ENCODE data around the gene FKBP5.
A peak's percentile ranks its signal among the peaks of the same experiment; 100 is the strongest.

- TF ChIP-seq CTCF (IDR thresholded peaks at IDR 0.05; ENCODE audit: extremely low read depth in 1 of 2, insufficient read depth in 1 of 2, low read depth in 1 of 2, low read length in 2 of 2) (no peak), FOS (IDR thresholded peaks at IDR 0.05; ENCODE audit: borderline replicate concordance, insufficient read depth, low read length) (no peak), POLR2A (IDR thresholded peaks at IDR 0.05; ENCODE audit: low read depth, low read length) (no peak), POLR2AphosphoS5 (IDR thresholded peaks at IDR 0.05; ENCODE audit: insufficient read depth, low read depth, low read length) (peak; percentile 46), JUN (IDR thresholded peaks at IDR 0.05; ENCODE audit: borderline replicate concordance, insufficient read depth, insufficient read length, low read depth) (peak; percentile 2)
Measured at GRCh38 chr6:35669451-35670045, 19.2 kb downstream of the FKBP5 start.
